Right cardiac atrium (tissue), 5 donors: ENCODE data around the gene ADM5. TPM values are rescaled to one million over a fixed set of nuclear protein-coding genes. Genes with fewer than 3 reads are reported as not detected.
A peak's percentile ranks its signal among the peaks of the same experiment; 100 is the strongest.

Experiments
- ATAC-seq, 2 donors: fragments of 200-7000 bp; cut with Tn5 transposase; one replicate each; pipeline versions ENCODE4 v1.8.0 to v1.9.1; 2020; ENCODE audit warnings: moderate library complexity in 2 of 2, mild to moderate bottlenecking in 1 of 2
- DNase-seq, 3 donors: peaks; one replicate each; pipeline ENCODE4 v3.0.0-alpha.2; 2020
- H3K27ac ChIP-seq: one replicate; pipeline ENCODE4 v1.5.1; 2013; ENCODE audit warnings: mild to moderate bottlenecking, low read length, control low read depth, moderate library complexity
- H3K27me3 ChIP-seq: one replicate; pipeline ENCODE4 v1.6.1; 2013; ENCODE audit not compliant: control insufficient read depth, insufficient read depth
- H3K4me1 ChIP-seq: one replicate; pipeline ENCODE4 v1.6.1; 2013; ENCODE audit warnings: low read length; ENCODE audit not compliant: control insufficient read depth, insufficient read depth
- H3K4me3 ChIP-seq: one replicate; pipeline ENCODE4 v1.5.1; 2013; ENCODE audit warnings: low read length, control low read depth
- H3K9me3 ChIP-seq: one replicate; pipeline ENCODE4 v1.6.1; 2013; ENCODE audit warnings: low read length; ENCODE audit not compliant: control insufficient read depth
- WGBS: extraction: QIAGEN DNeasy Blood & Tissue Kit; methylation state at CpG from one replicate; pipeline ENCODE4 v1.1.7; 2013; 5-methylcytosine and 5-hydroxymethylcytosine counted together
- intact Hi-C, 4 donors: fragments of 100-400 bp; cut with DNase I; formaldehyde crosslinking; loops; one replicate each; pipeline versions ENCODE4 v1.11.0 to v1.14.0; 2022 to 2023
- long read RNA-seq, 4 donors: library from polyadenylated mRNA; unstranded; transcript quantifications; one replicate each; pipeline ENCODE4 v2.0.0, GENCODE V29; 2020 to 2021
- polyA plus RNA-seq: library from polyadenylated mRNA; stranded (reverse); fragments of 200-250 nt; gene quantifications from one replicate; pipeline ENCODE4 v1.2.3, GENCODE V29; 2013
- total RNA-seq, 4 donors: library from RNA; stranded (reverse); fragmentation: NEBNext Ultra II Directional; extraction: Animal tissue kit (Norgen Biotek cat#: 25700); gene quantifications; one replicate each; pipeline ENCODE4 v1.2.1, GENCODE V29; 2021
- donor health status: healthy with polysubstance abuse.
- donor health status: DM: no; HTN: yes; CAD: no.
- donor health status: DM: no; HTN: no; CAD: no.
- donor health status: DM: no; HTN: yes; CAD: no; lungs with severe emphysema.
- donor health status: DM: yes; HTN: yes; CAD: no.

ADM5 gene
- total RNA-seq (under 1 TPM; 0.28 to 0.82 (median 0.44) TPM), polyA plus RNA-seq (0.52 TPM)
- long read RNA-seq, donor 1, partial matches to known transcripts = 0 of 2 reads
- long read RNA-seq, donor 1, other reads (novel, unspliced or antisense) = 1 of 2 reads
- long read RNA-seq, donor 2 = 0 reads
- long read RNA-seq, donor 3, partial matches to known transcripts = 0 of 1 reads
- long read RNA-seq, donor 3, other reads (novel, unspliced or antisense) = 0 of 1 reads
- long read RNA-seq, donor 4, partial matches to known transcripts = 0 of 1 reads
- long read RNA-seq, donor 4, other reads (novel, unspliced or antisense) = 0 of 1 reads

GRCh38 chr19:49689133-49690078 is at the start of gene ADM5:
TSS of gene ADM5 (plus strand) at chr19:49689594. CDS start at chr19:49689838, 244 bp downstream.
- H3K4me3 ChIP-seq = peak within 1 kb of the TSS; percentile 50
- ATAC-seq (peak; percentile 13 to 34), DNase-seq (peak in 2 of 3 donors; percentile 76 to 83)
- H3K4me1 ChIP-seq = no peaks in the 10 kb centered on the region
- H3K27me3 ChIP-seq = no peaks in the 10 kb centered on the region
- H3K27ac ChIP-seq = peak within 1 kb of the TSS; percentile 32
- 26% methylated on average over 54 of the region's 54 CpGs for WGBS
- no peaks in the 10 kb centered on the region for H3K9me3 ChIP-seq
- intact Hi-C loops = loop anchor here in 2 of 4 donors (10.0 kb wide), 2 partner anchors 75 to 165 kb away; partner anchors contain the start of genes AP2A1 (in 1 of the 2), PTOV1 (in 1 of the 2) and TSKS (in 1 of the 2)

- H3K9me3 ChIP-seq = no peaks in the 10 kb centered on the region
These were observed 49.1 kb upstream of the ADM5 start, which contains the start of gene RRAS for GRCh38 chr19:49640113-49640898. TSS of gene RRAS (minus strand) at chr19:49640143. CDS start at chr19:49640098, 45 bp downstream.

GRCh38 chr19:49641688-49642491 is 47.5 kb upstream of the ADM5 start, which contains the start of gene SCAF1:
TSS of gene SCAF1 (plus strand) at chr19:49642209. CDS start at chr19:49645027, 2,818 bp downstream.
- DNase-seq (peak; percentile 100), ATAC-seq (peak; percentile 80 to 86)
- intact Hi-C loops = no loop called here
- H3K9me3 ChIP-seq = no peaks in the 10 kb centered on the region
- WGBS = under 1% methylated on average over 87 of the region's 87 CpGs
- H3K27me3 ChIP-seq = no peaks in the 10 kb centered on the region
- H3K27ac ChIP-seq = peak within 1 kb of the TSS; percentile 99
- peak within 1 kb of the TSS; percentile 96 for H3K4me3 ChIP-seq
- H3K4me1 ChIP-seq = peaks cover 1% of the 10 kb centered on the region

More at GRCh38 chr19:49640113-49640898, 49.1 kb upstream of the ADM5 start, which contains the start of gene RRAS:
- Histone ChIP-seq H3K4me3 (peak within 1 kb of the TSS; percentile 73), H3K27ac (peak within 1 kb of the TSS; percentile 99), H3K27me3 (no peaks in the 10 kb centered on the region), H3K4me1 (peaks cover 4% of the 10 kb centered on the region)
- DNase-seq (peak; percentile 100), ATAC-seq (peak; percentile 79 to 82)
- intact Hi-C loops = no loop called here
- WGBS = under 1% methylated on average over 51 of the region's 51 CpGs

- Histone ChIP-seq H3K27ac (peak overlapping the region; percentile 87), H3K27me3 (no peaks in the 10 kb centered on the region), H3K9me3 (no peaks in the 10 kb centered on the region), H3K4me1 (no peaks in the 10 kb centered on the region), H3K4me3 (peak overlapping the region; percentile 96)
- no peak for ATAC-seq
- no peak for DNase-seq
- 8% methylated on average over 5 of the region's 5 CpGs for WGBS
- intact Hi-C loops = no loop called here
These were observed 46.8 kb upstream of the ADM5 start for GRCh38 chr19:49642492-49643035.

GRCh38 chr19:49643466-49643865 is 45.9 kb upstream of the ADM5 start:
- DNase-seq (no peak), ATAC-seq (no peak)
- no peaks in the 10 kb centered on the region for H3K9me3 ChIP-seq
- H3K27me3 ChIP-seq = no peaks in the 10 kb centered on the region
- intact Hi-C loops = no loop called here
- no peaks in the 10 kb centered on the region for H3K4me1 ChIP-seq
- no peak overlapping the region for H3K27ac ChIP-seq
- WGBS = 71% methylated on average over 2 of the region's 2 CpGs
- no peak overlapping the region for H3K4me3 ChIP-seq

- no peaks in the 10 kb centered on the region for H3K27me3 ChIP-seq
- ATAC-seq (no peak), DNase-seq (no peak)
- H3K4me3 ChIP-seq = no peak overlapping the region
- no peaks in the 10 kb centered on the region for H3K9me3 ChIP-seq
- intact Hi-C loops = no loop called here
- H3K27ac ChIP-seq = no peak overlapping the region
- no peaks in the 10 kb centered on the region for H3K4me1 ChIP-seq
- WGBS = 86% methylated on average over 11 of the region's 11 CpGs
These were observed 43.8 kb upstream of the ADM5 start for GRCh38 chr19:49645592-49645991.

GRCh38 chr19:49645995-49646394 is 43.4 kb upstream of the ADM5 start:
- no peaks in the 10 kb centered on the region for H3K27me3 ChIP-seq
- WGBS = 91% methylated on average over 13 of the region's 13 CpGs
- H3K9me3 ChIP-seq = no peaks in the 10 kb centered on the region
- intact Hi-C loops = no loop called here
- DNase-seq (no peak), ATAC-seq (no peak)
- no peak overlapping the region for H3K27ac ChIP-seq
- no peak overlapping the region for H3K4me3 ChIP-seq
- H3K4me1 ChIP-seq = no peaks in the 10 kb centered on the region

- Histone ChIP-seq H3K4me3 (no peak overlapping the region), H3K27me3 (no peaks in the 10 kb centered on the region), H3K27ac (no peak overlapping the region), H3K9me3 (no peaks in the 10 kb centered on the region), H3K4me1 (no peaks in the 10 kb centered on the region)
- intact Hi-C loops = no loop called here
- ATAC-seq = no peak
- peak in 1 of 3 donors; percentile 25 for DNase-seq
- 92% methylated on average over 17 of the region's 17 CpGs for WGBS
These were observed 42.8 kb upstream of the ADM5 start for GRCh38 chr19:49646586-49646985.

GRCh38 chr19:49651029-49651819 is 38.2 kb upstream of the ADM5 start:
- Histone ChIP-seq H3K4me1 (no peaks in the 10 kb centered on the region), H3K9me3 (no peaks in the 10 kb centered on the region), H3K4me3 (no peak overlapping the region), H3K27me3 (no peaks in the 10 kb centered on the region), H3K27ac (no peak overlapping the region)
- intact Hi-C loops = no loop called here
- WGBS = 95% methylated on average over 72 of the region's 72 CpGs
- ATAC-seq = no peak
- DNase-seq = no peak
